Ovary (tissue), 3 donors: ENCODE results near the gene TBL1X.

Experiments
- EP300 ChIP-seq: sonication (generic); formaldehyde crosslinking; IDR thresholded peaks from one replicate; pipeline ENCODE4 v1.6.1; 2017; ENCODE audit warnings: antibody characterized with exemption
- POLR2A ChIP-seq: fragments of 450-650 bp; IDR thresholded peaks from one replicate; pipeline ENCODE4 v1.6.1; 2017; ENCODE audit warnings: antibody characterized with exemption, mild to moderate bottlenecking, moderate library complexity
- TF ChIP-seq, protein P1 (sequence below), 3 donors: fragments of 450-650 bp in 2 of 3; fragments of 200-600 bp in 1 of 3; IDR thresholded peaks; one replicate each; pipeline versions ENCODE4 v1.5.1 to v1.8.0; 2016 to 2022; ENCODE audit warnings: antibody characterized with exemption in 3 of 3, mild to moderate bottlenecking in 1 of 3
- donor health status: DM: no; HTN: no; CAD: no.

DNA sequence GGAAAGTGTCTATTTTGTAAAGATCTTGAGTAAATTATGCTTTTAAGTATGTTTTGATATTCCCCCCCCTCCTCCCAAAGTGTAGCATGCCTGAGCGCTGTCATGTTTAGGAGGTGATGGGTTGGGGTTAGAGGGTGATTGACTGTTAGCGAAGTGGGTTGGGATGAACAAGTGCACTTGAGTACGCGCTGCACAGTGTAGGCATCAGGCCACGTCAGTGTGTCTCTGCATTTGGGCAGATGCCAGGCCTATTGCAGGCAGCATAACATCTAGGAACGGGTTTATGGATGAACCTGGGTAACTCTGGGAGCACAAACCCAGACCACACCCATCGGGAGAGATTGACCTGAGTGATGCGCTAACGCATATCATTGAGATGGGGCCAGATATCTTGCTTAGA lies 111.2 kb downstream of the TBL1X start:
- TF ChIP-seq POLR2A (no peak), EP300 (no peak)
- TF ChIP-seq, protein P1, sequence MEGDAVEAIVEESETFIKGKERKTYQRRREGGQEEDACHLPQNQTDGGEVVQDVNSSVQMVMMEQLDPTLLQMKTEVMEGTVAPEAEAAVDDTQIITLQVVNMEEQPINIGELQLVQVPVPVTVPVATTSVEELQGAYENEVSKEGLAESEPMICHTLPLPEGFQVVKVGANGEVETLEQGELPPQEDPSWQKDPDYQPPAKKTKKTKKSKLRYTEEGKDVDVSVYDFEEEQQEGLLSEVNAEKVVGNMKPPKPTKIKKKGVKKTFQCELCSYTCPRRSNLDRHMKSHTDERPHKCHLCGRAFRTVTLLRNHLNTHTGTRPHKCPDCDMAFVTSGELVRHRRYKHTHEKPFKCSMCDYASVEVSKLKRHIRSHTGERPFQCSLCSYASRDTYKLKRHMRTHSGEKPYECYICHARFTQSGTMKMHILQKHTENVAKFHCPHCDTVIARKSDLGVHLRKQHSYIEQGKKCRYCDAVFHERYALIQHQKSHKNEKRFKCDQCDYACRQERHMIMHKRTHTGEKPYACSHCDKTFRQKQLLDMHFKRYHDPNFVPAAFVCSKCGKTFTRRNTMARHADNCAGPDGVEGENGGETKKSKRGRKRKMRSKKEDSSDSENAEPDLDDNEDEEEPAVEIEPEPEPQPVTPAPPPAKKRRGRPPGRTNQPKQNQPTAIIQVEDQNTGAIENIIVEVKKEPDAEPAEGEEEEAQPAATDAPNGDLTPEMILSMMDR (IDR thresholded peaks at IDR 0.05), result no peak
